H1 (cell line): ENCODE results near the gene SHLD1. TPM values are rescaled to one million over a fixed set of nuclear protein-coding genes. Genes with fewer than 3 reads are reported as not detected.

Experiments used
- CTCF ChIA-PET: fragments of 300-600 bp; sonication (Branson Sonifier 250); formaldehyde crosslinking; loops from one replicate; lab custom pipeline; 2021; ENCODE audit not compliant: partially characterized antibody; lab: Charles Lee
- POLR2A ChIA-PET: fragments of 300-600 bp; sonication (Branson Sonifier 250); formaldehyde crosslinking; loops from one replicate; lab custom pipeline; 2021; ENCODE audit warnings: inconsistent platforms; ENCODE audit not compliant: partially characterized antibody; lab: Charles Lee
- DNase-seq, 2 experiments: peaks; one replicate each; pipeline versions ENCODE4 v3.0.0 to v3.0.0-alpha.2; 2010 to 2022; ENCODE audit warnings: low spot score in 2 of 2, low read depth in 1 of 2, mixed read lengths in 1 of 2
- FAIRE-seq: peaks from 2 replicates; lab custom pipeline; 2011; peaks lifted over from hg19 to GRCh38; lab: Jason Lieb, UNC
- H2AFZ ChIP-seq: 2 replicates; pipeline ENCODE4 v1.8.1; 2012; ENCODE audit warnings: low read length, inconsistent platforms
- H2AK5ac ChIP-seq: 2 replicates; pipeline ENCODE4 v1.6.1; 2013; ENCODE audit warnings: low read depth, low read length
- H2BK120ac ChIP-seq: replicated peaks from 2 replicates; pipeline ENCODE3; 2013; ENCODE audit warnings: low read depth, low read length, inconsistent platforms
- H2BK12ac ChIP-seq: 2 replicates; pipeline ENCODE4 v1.6.1; 2013; ENCODE audit warnings: low read depth, low read length
- H2BK15ac ChIP-seq: 2 replicates; pipeline ENCODE4 v1.6.1; 2013; ENCODE audit warnings: low read length
- H2BK20ac ChIP-seq: 2 replicates; pipeline ENCODE4 v1.6.1; 2013; ENCODE audit warnings: low read length
- H2BK5ac ChIP-seq: 2 replicates; pipeline ENCODE4 v1.6.1; 2013; ENCODE audit warnings: low read depth, low read length
- H3K14ac ChIP-seq: 2 replicates; pipeline ENCODE4 v1.6.1; 2013; ENCODE audit warnings: inconsistent platforms; ENCODE audit not compliant: insufficient read length
- H3K18ac ChIP-seq: 2 replicates; pipeline ENCODE4 v1.6.1; 2013; ENCODE audit warnings: low read length; ENCODE audit errors: extremely low read depth
- H3K23ac ChIP-seq: 2 replicates; pipeline ENCODE4 v1.6.1; 2013; ENCODE audit warnings: inconsistent platforms; ENCODE audit not compliant: insufficient read length
- H3K23me2 ChIP-seq: 2 replicates; pipeline ENCODE4 v1.6.1; 2013; ENCODE audit warnings: low read depth, low read length
- H3K27ac ChIP-seq: 2 replicates; pipeline ENCODE4 v1.6.1; 2011; ENCODE audit warnings: low read depth, low read length, inconsistent platforms
- H3K27me3 ChIP-seq, 4 experiments: replicated peaks in 1 of 4; 1 replicate in 1 of 4; 2 replicates in 3 of 4; pipeline versions ENCODE4 v1.6.1 to v1.8.1; 2011 to 2013; ENCODE audit warnings: low read length in 3 of 4, mild to moderate bottlenecking in 3 of 4, inconsistent platforms in 2 of 4, mixed read lengths in 2 of 4, moderate library complexity in 1 of 4; ENCODE audit not compliant: control insufficient read depth in 3 of 4, insufficient read depth in 3 of 4; ENCODE audit errors: extremely low read depth in 1 of 4
- H3K36me3 ChIP-seq, 4 experiments: 2 replicates each; pipeline versions ENCODE4 v1.6.1 to v1.8.1; 2011 to 2013; ENCODE audit warnings: mild to moderate bottlenecking in 4 of 4, low read length in 3 of 4, moderate library complexity in 2 of 4, control low read depth in 1 of 4, inconsistent platforms in 1 of 4; ENCODE audit not compliant: insufficient read depth in 4 of 4, control insufficient read depth in 2 of 4
- H3K4ac ChIP-seq: replicated peaks from 2 replicates; pipeline ENCODE3; 2013; ENCODE audit warnings: low read length, low read depth, mixed read lengths, inconsistent platforms; ENCODE audit not compliant: insufficient read length
- H3K4me1 ChIP-seq, 4 experiments: replicated peaks in 1 of 4; 1 replicate in 1 of 4; 2 replicates in 3 of 4; pipeline versions ENCODE4 v1.6.1 to v1.8.1; 2011 to 2013; ENCODE audit warnings: low read length in 3 of 4, inconsistent platforms in 2 of 4, mixed read lengths in 1 of 4; ENCODE audit not compliant: insufficient read depth in 4 of 4, control insufficient read depth in 3 of 4
- H3K4me2 ChIP-seq, 2 experiments: 2 replicates each; pipeline versions ENCODE4 v1.6.1 to v1.8.1; 2011 to 2013; ENCODE audit warnings: low read depth in 2 of 2, low read length in 2 of 2, control low read depth in 1 of 2, inconsistent platforms in 1 of 2, mild to moderate bottlenecking in 1 of 2; ENCODE audit not compliant: insufficient read depth in 1 of 2
- H3K4me3 ChIP-seq, 4 experiments: fragments of 200-600, 300-600 bp in 1 of 4; sonication (generic), shearing (Covaris generic), sonication (Bioruptor Twin) in 1 of 4; 2 replicates each; pipeline versions ENCODE4 v1.5.1 to v1.8.1; 2011 to 2016; ENCODE audit warnings: low read length in 4 of 4, low read depth in 3 of 4, control low read depth in 2 of 4, inconsistent platforms in 2 of 4, mild to moderate bottlenecking in 2 of 4, mixed read lengths in 1 of 4, moderate library complexity in 1 of 4; ENCODE audit not compliant: insufficient read depth in 2 of 4; ENCODE audit errors: extremely low read depth in 1 of 4
- H3K56ac ChIP-seq: replicated peaks from 2 replicates; pipeline ENCODE3; 2013; ENCODE audit warnings: low read depth, mild to moderate bottlenecking, mixed read lengths, low read length, inconsistent platforms; ENCODE audit not compliant: insufficient read length
- H3K79me1 ChIP-seq: 2 replicates; pipeline ENCODE4 v1.6.1; 2013; ENCODE audit warnings: low read depth, low read length, control low read depth
- H3K79me2 ChIP-seq, 2 experiments: 2 replicates each; pipeline versions ENCODE4 v1.6.1 to v1.8.1; 2012 to 2013; ENCODE audit warnings: low read length in 2 of 2, mild to moderate bottlenecking in 2 of 2, inconsistent platforms in 1 of 2; ENCODE audit not compliant: insufficient read depth in 2 of 2, control insufficient read depth in 1 of 2
- H3K9ac ChIP-seq, 4 experiments: replicated peaks in 1 of 4; 1 replicate in 1 of 4; 2 replicates in 3 of 4; pipeline versions ENCODE4 v1.6.1 to v1.8.1; 2011 to 2013; ENCODE audit warnings: low read depth in 3 of 4, low read length in 3 of 4, control low read depth in 2 of 4, mild to moderate bottlenecking in 2 of 4, moderate library complexity in 2 of 4, inconsistent platforms in 1 of 4; ENCODE audit errors: extremely low read depth in 1 of 4
- H3K9me3 ChIP-seq, 2 experiments: 2 replicates each; pipeline versions ENCODE4 v1.6.1 to v1.8.1; 2012 to 2013; ENCODE audit warnings: mild to moderate bottlenecking in 2 of 2, moderate library complexity in 2 of 2, control low read depth in 1 of 2, inconsistent platforms in 1 of 2, low read depth in 1 of 2, low read length in 1 of 2, mixed read lengths in 1 of 2; ENCODE audit not compliant: insufficient read depth in 2 of 2
- H4K20me1 ChIP-seq, 2 experiments: replicated peaks in 1 of 2; 2 replicates each; pipeline versions ENCODE3 to v1.8.1; 2011 to 2013; ENCODE audit warnings: inconsistent platforms in 2 of 2, low read length in 2 of 2, mild to moderate bottlenecking in 1 of 2; ENCODE audit not compliant: insufficient read depth in 2 of 2, control insufficient read depth in 1 of 2
- H4K5ac ChIP-seq: 2 replicates; pipeline ENCODE4 v1.6.1; 2013; ENCODE audit warnings: low read length, low read depth, mixed read lengths, inconsistent platforms; ENCODE audit not compliant: insufficient read length
- H4K8ac ChIP-seq: 2 replicates; pipeline ENCODE4 v1.8.0; 2013; ENCODE audit warnings: mild to moderate bottlenecking, moderate library complexity, low read length, inconsistent platforms; ENCODE audit not compliant: insufficient read depth; ENCODE audit errors: extremely low read depth
- H4K91ac ChIP-seq: replicated peaks from 2 replicates; pipeline ENCODE3; 2013; ENCODE audit warnings: low read length, mixed read lengths, inconsistent platforms; ENCODE audit not compliant: insufficient read length
- CBX5 ChIP-seq: fragments of 300-800, 300-1000 bp; sonication (generic); IDR thresholded peaks from 2 replicates; pipeline ENCODE4 v1.7.1; 2016; ENCODE audit warnings: antibody characterized with exemption, low read length, low read depth
- CHD2 ChIP-seq: IDR thresholded peaks from 2 replicates; pipeline ENCODE4 v1.6.1; 2012; ENCODE audit warnings: low read length, improper control_type of control experiment
- EP300 ChIP-seq, 2 experiments: IDR thresholded peaks; 1 replicate in 1 of 2; 2 replicates in 1 of 2; pipeline ENCODE4 v1.6.1; 2011 to 2012; ENCODE audit warnings: low read depth in 2 of 2, low read length in 2 of 2, mild to moderate bottlenecking in 2 of 2, borderline replicate concordance in 1 of 2, inconsistent platforms in 1 of 2, moderate library complexity in 1 of 2
- GABPA ChIP-seq: IDR thresholded peaks from 2 replicates; pipeline ENCODE4 v1.6.1; 2011; ENCODE audit warnings: mild to moderate bottlenecking, low read length, moderate library complexity, borderline replicate concordance; ENCODE audit not compliant: insufficient read depth
- NRF1 ChIP-seq: IDR thresholded peaks from 2 replicates; pipeline ENCODE4 v1.6.1; 2011; ENCODE audit warnings: mild to moderate bottlenecking, low read depth, low read length, improper control_type of control experiment
- WGBS, 2 experiments: shearing (Covaris generic) in 1 of 2; methylation state at CpG; one replicate each; pipeline versions ENCODE4 v1.1.6 to v1.1.7; 2013 to 2015; ENCODE audit warnings: low lambda C conversion rate in 2 of 2, mixed read lengths in 2 of 2, inconsistent platforms in 1 of 2, low coverage in 1 of 2, missing lambda C conversion rate in 1 of 2; ENCODE audit not compliant: insufficient replicate concordance in 2 of 2, insufficient coverage in 1 of 2, insufficient read length in 1 of 2; ENCODE audit errors: extremely low coverage in 1 of 2, missing lambda C conversion rate in 1 of 2; 5-methylcytosine and 5-hydroxymethylcytosine counted together
- polyA plus RNA-seq, 7 experiments: library from polyadenylated mRNA; depleted of rRNA in 3 of 7; stranded (reverse) in 5 of 7; unstranded in 2 of 7; fragments of >200 nt in 5 of 7; fragments of 200-250 nt in 2 of 7; gene quantifications; 1 replicate in 5 of 7; 2 replicates in 1 of 7; 4 replicates in 1 of 7; pipeline versions ENCODE4 v1.2.1 to v1.2.3, GENCODE V29; 2011 to 2013; ENCODE audit warnings: missing spikeins in 2 of 7, mixed read lengths in 2 of 7
- total RNA-seq: library from RNA; stranded (reverse); fragmentation: NEBNext Ultra II Directional; extraction: Animal tissue kit (Norgen Biotek cat#: 25700); gene quantifications from 2 replicates; pipeline ENCODE4 v1.2.1, GENCODE V29; 2021

The SHLD1 gene
- total and polyA plus RNA-seq, 2 of the 8 experiments (the other 6 are each of a cell fraction or from before 2014, with no cell fraction given), result 4.2 to 6.5 TPM

DNA sequence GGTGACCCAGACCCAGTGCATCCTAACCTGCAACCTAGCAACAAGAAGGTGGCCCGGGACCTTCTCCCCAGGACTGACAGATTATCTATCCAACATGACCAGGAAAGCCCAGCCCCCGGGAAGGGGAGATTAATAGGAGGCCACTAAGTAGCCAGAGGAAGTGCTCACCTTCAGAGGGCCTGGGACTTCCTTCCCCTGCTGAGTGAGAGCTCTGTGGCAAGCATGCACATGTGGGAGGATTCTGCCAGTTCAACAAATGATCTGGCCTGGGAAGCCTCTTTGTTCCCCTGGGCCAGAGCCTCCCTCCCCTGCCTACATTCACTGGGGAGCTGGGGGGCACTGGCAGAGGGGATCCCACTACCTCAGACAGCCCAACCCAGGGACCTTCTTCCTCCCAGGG, 39.6 kb downstream of the SHLD1 start:
- POLR2A ChIA-PET, result no interaction called here
- H2AK5ac ChIP-seq, result no peak overlapping the region
- H4K91ac ChIP-seq, result no peak overlapping the region
- no peak overlapping the region for H3K18ac ChIP-seq
- no peak overlapping the region for H3K4me2 ChIP-seq
- no peak overlapping the region; a peak in 1 of 7 replicates for H3K9ac ChIP-seq
- no peak overlapping the region; the same call in 1 of the 2 replicates for H4K8ac ChIP-seq
- H3K23me2 ChIP-seq, result no peaks in the 10 kb centered on the region
- WGBS, 2 experiments, result 88% methylated on average over 2 of the region's 2 CpGs; no CpG with 5 or more reads in 1 of the 2 experiments
- no peak overlapping the region for H3K4ac ChIP-seq
- no peaks in the 10 kb centered on the region for H3K9me3 ChIP-seq
- no peak overlapping the region for H2BK20ac ChIP-seq
- H4K5ac ChIP-seq, result no peak overlapping the region
- H2BK5ac ChIP-seq, result no peak overlapping the region
- no peak overlapping the region for H2BK120ac ChIP-seq
- H2BK12ac ChIP-seq, result no peak overlapping the region
- no peaks in the 10 kb centered on the region for H4K20me1 ChIP-seq
- no peak overlapping the region for H3K56ac ChIP-seq
- no peaks in the 10 kb centered on the region for H3K79me2 ChIP-seq
- no peak for DNase-seq
- FAIRE-seq, result no peak
- no peaks in the 10 kb centered on the region for H3K79me1 ChIP-seq
- no peak overlapping the region for H3K4me3 ChIP-seq
- H3K4me1 ChIP-seq, result peaks cover 2 to 4% (median 4%) of the 10 kb centered on the region in 4 experiments; a peak in 3 of 7 replicates
- H3K23ac ChIP-seq, result no peak overlapping the region
- no peaks in the 10 kb centered on the region for H3K27me3 ChIP-seq
- H3K36me3 ChIP-seq, result no peaks in the 10 kb centered on the region
- H2AFZ ChIP-seq, result no peak overlapping the region
- CTCF ChIA-PET, result interaction anchor here (0.6 to 2.3 kb wide), 7 partner anchors 14 to 261 kb away, joined by 3 to 8 read pairs (median 3); no protein-coding TSS in a partner anchor
- H3K27ac ChIP-seq, result no peak overlapping the region
- H2BK15ac ChIP-seq, result no peak overlapping the region
- no peak for TF ChIP-seq EP300 (IDR thresholded peaks at IDR 0.05; ENCODE audit: borderline replicate concordance in 1 of 2, low read depth in 2 of 2, low read length in 2 of 2)
- no peak for TF ChIP-seq CHD2
- TF ChIP-seq GABPA, result no peak
- TF ChIP-seq CBX5, result no peak
- TF ChIP-seq NRF1, result no peak
- no peak overlapping the region for H3K14ac ChIP-seq
